Common myeloid progenitor, CD34-positive (primary cell): ENCODE measurements around the gene BLMH.
A peak's percentile ranks its signal among the peaks of the same experiment; 100 is the strongest.

Experiments
- CTCF ChIA-PET: fragments of 350-600 bp; sonication (Branson Sonifier 250); formaldehyde crosslinking; loops from one replicate; lab custom pipeline; 2021; ENCODE audit warnings: antibody characterized with exemption; lab: Charles Lee
- POLR2A ChIA-PET: fragments of 350-600 bp; sonication (Branson Sonifier 250); formaldehyde crosslinking; loops from one replicate; lab custom pipeline; 2021; ENCODE audit warnings: antibody characterized with exemption; lab: Charles Lee
- DNase-seq, 3 donors: peaks; one replicate each; pipeline versions ENCODE4 v3.0.0 to v3.0.0-alpha.2; 2013
- H3K27ac ChIP-seq, 2 experiments: 1 replicate in 1 of 2; 2 replicates in 1 of 2; pipeline ENCODE4 v1.7.0; 2013; ENCODE audit warnings: inconsistent platforms in 2 of 2, low read length in 2 of 2, mild to moderate bottlenecking in 2 of 2, low read depth in 1 of 2, moderate library complexity in 1 of 2; ENCODE audit not compliant: severe bottlenecking in 2 of 2, insufficient read depth in 1 of 2, poor library complexity in 1 of 2
- H3K27me3 ChIP-seq, 5 experiments: replicated peaks in 2 of 5; 1 replicate in 3 of 5; 2 replicates in 2 of 5; pipeline versions ENCODE4 v1.6.1 to v1.7.0; 2013; ENCODE audit warnings: low read length in 4 of 5, mild to moderate bottlenecking in 2 of 5, moderate library complexity in 2 of 5, inconsistent platforms in 1 of 5; ENCODE audit not compliant: insufficient read depth in 5 of 5, control insufficient read depth in 4 of 5
- H3K36me3 ChIP-seq, 4 experiments: 1 replicate in 2 of 4; 2 replicates in 2 of 4; pipeline versions ENCODE4 v1.6.1 to v1.7.0; 2013; ENCODE audit warnings: low read length in 3 of 4, control low read depth in 1 of 4, mild to moderate bottlenecking in 1 of 4; ENCODE audit not compliant: control insufficient read depth in 4 of 4, insufficient read depth in 4 of 4
- H3K4me1 ChIP-seq, 4 experiments: 1 replicate in 3 of 4; 2 replicates in 1 of 4; pipeline versions ENCODE4 v1.6.1 to v1.7.1; 2013; ENCODE audit warnings: low read length in 3 of 4, mild to moderate bottlenecking in 3 of 4, control low read depth in 1 of 4, inconsistent platforms in 1 of 4, moderate library complexity in 1 of 4; ENCODE audit not compliant: control insufficient read depth in 4 of 4, insufficient read depth in 4 of 4; ENCODE audit errors: control extremely low read depth in 1 of 4
- H3K4me3 ChIP-seq, 7 experiments: 1 replicate in 4 of 7; 2 replicates in 3 of 7; pipeline versions ENCODE4 v1.5.1 to v1.7.0; 2013; ENCODE audit warnings: mild to moderate bottlenecking in 7 of 7, low read length in 6 of 7, moderate library complexity in 6 of 7, inconsistent platforms in 2 of 7, low read depth in 2 of 7, control low read depth in 1 of 7; ENCODE audit not compliant: insufficient read depth in 4 of 7, control insufficient read depth in 1 of 7; ENCODE audit errors: extremely low read depth in 1 of 7
- H3K9me3 ChIP-seq, 5 experiments: 1 replicate in 4 of 5; 2 replicates in 1 of 5; pipeline versions ENCODE4 v1.6.1 to v1.7.1; 2013; ENCODE audit warnings: low read length in 4 of 5, mild to moderate bottlenecking in 2 of 5, inconsistent platforms in 1 of 5, low read depth in 1 of 5, moderate library complexity in 1 of 5; ENCODE audit not compliant: control insufficient read depth in 4 of 5, insufficient read depth in 2 of 5; ENCODE audit errors: control extremely low read depth in 1 of 5
- WGBS: methylation state at CpG from one replicate; pipeline ENCODE4 v1.1.5; 2013; ENCODE audit not compliant: insufficient coverage; 5-methylcytosine and 5-hydroxymethylcytosine counted together

The BLMH gene

GRCh38 chr17:30296499-30297080 is 4.8 kb upstream of the BLMH start:
- no peak overlapping the region for H3K4me3 ChIP-seq
- POLR2A ChIA-PET, result no interaction called here
- WGBS, result 95% methylated on average over 4 of the region's 5 CpGs

GRCh38 chr17:30292286-30292858 is 628 bp upstream of the BLMH start:
- peaks cover under 1 to 22% (median 9%) of the 10 kb centered on the region in 4 experiments for H3K36me3 ChIP-seq
- CTCF ChIA-PET, result interaction anchor here (1.2 to 1.7 kb wide), 5 partner anchors 12 to 187 kb away, joined by 3 to 6 read pairs (median 3); no protein-coding TSS in a partner anchor
- H3K4me1 ChIP-seq, result peaks cover 3 to 18% (median 12%) of the 10 kb centered on the region in 4 experiments
- POLR2A ChIA-PET, result interaction anchor here (0.5 to 0.6 kb wide), 2 partner anchors 166 to 178 kb away, joined by 3 read pairs; no protein-coding TSS in a partner anchor
- 36% methylated on average over 17 of the region's 17 CpGs for WGBS
- H3K4me3 ChIP-seq, result peak overlapping the region; percentile 72 to 95 (median 89)
- peaks cover 0 to 2% (median 0%) of the 10 kb centered on the region in 5 experiments for H3K27me3 ChIP-seq
- peak in 2 of 3 donors; percentile 48 to 59 for DNase-seq
- H3K9me3 ChIP-seq, result peaks cover 0 to 4% (median 0%) of the 10 kb centered on the region in 5 experiments
- H3K27ac ChIP-seq, result no peak overlapping the region

More at GRCh38 chr17:30296499-30297080, 4.8 kb upstream of the BLMH start:
- H3K27me3 ChIP-seq, result peaks cover 0 to 2% (median 0%) of the 10 kb centered on the region in 5 experiments
- CTCF ChIA-PET, result interaction anchor here (1.3 to 1.6 kb wide), 4 partner anchors 11 to 44 kb away, joined by 3 to 4 read pairs (median 4); no protein-coding TSS in a partner anchor
- peaks cover 0 to 4% (median under 1%) of the 10 kb centered on the region in 4 experiments for H3K4me1 ChIP-seq
- no peaks in the 10 kb centered on the region for H3K36me3 ChIP-seq
- peaks cover 0 to 4% (median 0%) of the 10 kb centered on the region in 5 experiments for H3K9me3 ChIP-seq
- H3K27ac ChIP-seq, result no peak overlapping the region
- DNase-seq, result peak in 1 of 3 donors; percentile 16

GRCh38 chr17:30290696-30291542 is 825 bp downstream of the BLMH start:
- peak in 2 of 3 donors; percentile 41 to 61 for DNase-seq
- no peaks in the 10 kb centered on the region for H3K9me3 ChIP-seq
- CTCF ChIA-PET, result interaction anchor here (1.3 to 1.7 kb wide), 2 partner anchors 12 to 45 kb away, joined by 4 to 6 read pairs; no protein-coding TSS in a partner anchor
- WGBS, result 4% methylated on average over 18 of the region's 22 CpGs
- H3K27me3 ChIP-seq, result peaks cover 0 to 2% (median 0%) of the 10 kb centered on the region in 5 experiments
- peak overlapping the region in 1 of 2 experiments; percentile 57 for H3K27ac ChIP-seq
- H3K36me3 ChIP-seq, result peaks cover 4 to 36% (median 19%) of the 10 kb centered on the region in 4 experiments
- POLR2A ChIA-PET, result interaction anchor here (0.7 to 0.8 kb wide), 2 partner anchors 44 to 187 kb away, joined by 3 read pairs; no protein-coding TSS in a partner anchor
- H3K4me1 ChIP-seq, result peaks cover 3 to 18% (median 12%) of the 10 kb centered on the region in 4 experiments
- H3K4me3 ChIP-seq, result peak overlapping the region; percentile 72 to 95 (median 89)

GRCh38 chr17:30290077-30290476 is 1.7 kb downstream of the BLMH start:
- ChIA-PET CTCF (no interaction called here), POLR2A (no interaction called here)
- no peak for DNase-seq
- H3K4me3 ChIP-seq, result peak overlapping the region in 3 of 7 experiments; percentile 87 to 91 (median 89)
- H3K27ac ChIP-seq, result no peak overlapping the region
- peaks cover 0 to 2% (median 0%) of the 10 kb centered on the region in 5 experiments for H3K27me3 ChIP-seq
- peaks cover 3 to 18% (median 12%) of the 10 kb centered on the region in 4 experiments for H3K4me1 ChIP-seq
- H3K9me3 ChIP-seq, result no peaks in the 10 kb centered on the region
- 100% methylated on average over 1 of the region's 2 CpGs for WGBS
- peaks cover 4 to 44% (median 28%) of the 10 kb centered on the region in 4 experiments for H3K36me3 ChIP-seq

GRCh38 chr17:30279156-30279555 is 12.6 kb downstream of the BLMH start:
- H3K4me1 ChIP-seq, result no peaks in the 10 kb centered on the region
- H3K9me3 ChIP-seq, result no peaks in the 10 kb centered on the region
- POLR2A ChIA-PET, result no interaction called here
- no peak overlapping the region for H3K4me3 ChIP-seq
- CTCF ChIA-PET, result interaction anchor here (0.7 to 2.4 kb wide), 7 partner anchors 12 to 174 kb away, joined by 3 to 16 read pairs (median 4); partner anchors contain the start of gene BLMH
- no peak overlapping the region for H3K27ac ChIP-seq
- no peak for DNase-seq
- H3K36me3 ChIP-seq, result peaks cover 10 to 77% (median 40%) of the 10 kb centered on the region in 4 experiments
- H3K27me3 ChIP-seq, result no peaks in the 10 kb centered on the region

GRCh38 chr17:30278032-30278431 is 13.7 kb downstream of the BLMH start:
- POLR2A ChIA-PET, result no interaction called here
- Histone ChIP-seq H3K27me3 (no peaks in the 10 kb centered on the region), H3K4me3 (no peak overlapping the region), H3K27ac (no peak overlapping the region), H3K36me3 (peaks cover 15 to 79% (median 45%) of the 10 kb centered on the region in 4 experiments), H3K9me3 (no peaks in the 10 kb centered on the region), H3K4me1 (no peaks in the 10 kb centered on the region)
- CTCF ChIA-PET, result interaction anchor here (0.6 to 1.8 kb wide), 8 partner anchors 18 to 181 kb away, joined by 3 to 5 read pairs (median 4); no protein-coding TSS in a partner anchor
- DNase-seq, result peak; percentile 50 to 77 (median 71)
